ENCODE data around the gene WNT3A. TPM values are rescaled to one million over a fixed set of nuclear protein-coding genes. Genes with fewer than 3 reads are reported as not detected.

WNT3A gene
- total RNA-seq, 2 donors from 2014 or later = 0.11 to 0.46 TPM

- H3K36me3 ChIP-seq (ENCODE audit: control insufficient read depth, insufficient read depth, low read length) = no peaks in the 10 kb centered on the region
- H3K27ac Mint-ChIP-seq = no peak overlapping the region
Observed at GRCh38 chr1:228073061-228073856, 66.5 kb downstream of the WNT3A start.

GRCh38 chr1:228073857-228074545 lies 67.2 kb downstream of the WNT3A start:
- no peak overlapping the region for H3K9ac ChIP-seq (ENCODE audit: extremely low read depth, low read length, poor library complexity, severe bottlenecking)
- H3K4me1 Mint-ChIP-seq = peaks cover 6% of the 10 kb centered on the region
- H3K9me3 ChIP-seq (ENCODE audit: control insufficient read depth, low read length) = no peaks in the 10 kb centered on the region
- H3K4me3 ChIP-seq (ENCODE audit: low read length) = no peak overlapping the region
- H3K27ac ChIP-seq (ENCODE audit: low read depth, low read length) = no peak overlapping the region
- H3K27me3 ChIP-seq (ENCODE audit: control insufficient read depth, insufficient read depth, low read length, poor library complexity, severe bottlenecking) = peaks cover 35% of the 10 kb centered on the region
- H3K4me1 ChIP-seq (ENCODE audit: control insufficient read depth, insufficient read depth, low read length) = no peaks in the 10 kb centered on the region
- H3K27me3 Mint-ChIP-seq (ENCODE audit: insufficient read depth) = peaks cover 76% of the 10 kb centered on the region
- no peak overlapping the region for H3K27ac Mint-ChIP-seq
- TF ChIP-seq, protein P1, sequence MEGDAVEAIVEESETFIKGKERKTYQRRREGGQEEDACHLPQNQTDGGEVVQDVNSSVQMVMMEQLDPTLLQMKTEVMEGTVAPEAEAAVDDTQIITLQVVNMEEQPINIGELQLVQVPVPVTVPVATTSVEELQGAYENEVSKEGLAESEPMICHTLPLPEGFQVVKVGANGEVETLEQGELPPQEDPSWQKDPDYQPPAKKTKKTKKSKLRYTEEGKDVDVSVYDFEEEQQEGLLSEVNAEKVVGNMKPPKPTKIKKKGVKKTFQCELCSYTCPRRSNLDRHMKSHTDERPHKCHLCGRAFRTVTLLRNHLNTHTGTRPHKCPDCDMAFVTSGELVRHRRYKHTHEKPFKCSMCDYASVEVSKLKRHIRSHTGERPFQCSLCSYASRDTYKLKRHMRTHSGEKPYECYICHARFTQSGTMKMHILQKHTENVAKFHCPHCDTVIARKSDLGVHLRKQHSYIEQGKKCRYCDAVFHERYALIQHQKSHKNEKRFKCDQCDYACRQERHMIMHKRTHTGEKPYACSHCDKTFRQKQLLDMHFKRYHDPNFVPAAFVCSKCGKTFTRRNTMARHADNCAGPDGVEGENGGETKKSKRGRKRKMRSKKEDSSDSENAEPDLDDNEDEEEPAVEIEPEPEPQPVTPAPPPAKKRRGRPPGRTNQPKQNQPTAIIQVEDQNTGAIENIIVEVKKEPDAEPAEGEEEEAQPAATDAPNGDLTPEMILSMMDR (conservative IDR thresholded peaks at IDR 0.05) = peak; percentile 63
- no peak overlapping the region for H3K4me3 Mint-ChIP-seq
- WGBS, 2 experiments (ENCODE audit: insufficient coverage in 1 of 2, insufficient read length in 1 of 2) = 45 to 64% methylated on average over 10 to 16 of the region's 16 CpGs
- no peaks in the 10 kb centered on the region for H3K9me3 Mint-ChIP-seq
- peak; percentile 77 for DNase-seq
- no peaks in the 10 kb centered on the region for H3K36me3 Mint-ChIP-seq (ENCODE audit: low read depth)
- H3K36me3 ChIP-seq (ENCODE audit: control insufficient read depth, insufficient read depth, low read length) = no peaks in the 10 kb centered on the region

More at GRCh38 chr1:228073061-228073856, 66.5 kb downstream of the WNT3A start:
- H3K27me3 Mint-ChIP-seq (ENCODE audit: insufficient read depth) = peaks cover 72% of the 10 kb centered on the region
- H3K27me3 ChIP-seq (ENCODE audit: control insufficient read depth, insufficient read depth, low read length, poor library complexity, severe bottlenecking) = peaks cover 42% of the 10 kb centered on the region
- no peaks in the 10 kb centered on the region for H3K4me1 ChIP-seq (ENCODE audit: control insufficient read depth, insufficient read depth, low read length)
- no peak overlapping the region for H3K4me3 ChIP-seq (ENCODE audit: low read length)
- no peak overlapping the region for H3K27ac ChIP-seq (ENCODE audit: low read depth, low read length)
- no peak for DNase-seq
- H3K9me3 Mint-ChIP-seq = no peaks in the 10 kb centered on the region
- no peaks in the 10 kb centered on the region for H3K9me3 ChIP-seq (ENCODE audit: control insufficient read depth, low read length)
- TF ChIP-seq, protein P1 (conservative IDR thresholded peaks at IDR 0.05) = no peak
- 86 to 90% methylated on average over 10 to 23 of the region's 23 CpGs for WGBS, 2 experiments (ENCODE audit: insufficient coverage in 1 of 2, insufficient read length in 1 of 2)
- no peak overlapping the region for H3K9ac ChIP-seq (ENCODE audit: extremely low read depth, low read length, poor library complexity, severe bottlenecking)
- no peaks in the 10 kb centered on the region for H3K36me3 Mint-ChIP-seq (ENCODE audit: low read depth)
- H3K4me1 Mint-ChIP-seq = peaks cover 4% of the 10 kb centered on the region
- H3K4me3 Mint-ChIP-seq = no peak overlapping the region

DNA sequence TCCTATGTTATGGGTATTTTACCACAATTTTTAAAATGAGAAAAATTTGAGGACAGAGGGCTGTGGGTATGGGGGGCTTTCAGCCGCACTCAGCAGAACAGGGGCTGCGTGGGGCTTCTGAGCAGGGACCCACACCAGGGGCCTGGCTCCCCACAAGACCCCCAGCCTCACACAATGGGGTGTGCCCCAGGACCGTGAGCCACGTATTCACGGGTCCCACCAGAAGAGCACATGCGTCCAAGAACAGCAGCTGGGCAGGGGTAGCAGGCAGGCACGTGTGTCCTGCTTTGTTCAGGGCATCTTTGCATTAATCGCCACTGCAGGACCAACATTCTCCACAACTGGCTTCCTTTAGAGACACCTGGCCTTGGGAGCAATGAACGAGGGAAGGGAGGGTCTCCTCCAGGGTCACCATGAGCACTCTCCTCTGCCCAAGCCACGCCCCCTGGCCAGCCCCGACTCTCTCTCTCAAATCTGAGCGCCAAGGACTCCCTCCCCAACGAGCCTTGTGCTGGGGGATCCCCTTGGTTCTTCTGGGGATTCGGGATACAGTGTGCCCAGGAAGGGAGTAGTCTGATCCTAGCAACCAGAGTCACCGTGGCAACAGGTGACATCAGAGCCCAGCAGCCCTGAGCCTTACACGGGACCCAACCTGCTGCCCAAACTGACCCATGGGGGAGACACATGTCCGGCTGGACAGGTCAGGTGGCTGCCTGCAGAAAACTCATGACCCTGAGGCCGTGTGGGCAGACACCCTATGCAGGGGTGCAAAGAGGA lies 68.3 kb downstream of the WNT3A start:
- Mint-ChIP-seq H3K36me3 (ENCODE audit: low read depth) (no peaks in the 10 kb centered on the region), H3K27me3 (ENCODE audit: insufficient read depth) (peaks cover 77% of the 10 kb centered on the region), H3K4me1 (peaks cover 6% of the 10 kb centered on the region), H3K4me3 (no peak overlapping the region), H3K27ac (no peak overlapping the region), H3K9me3 (no peaks in the 10 kb centered on the region)
- TF ChIP-seq, protein P1 (conservative IDR thresholded peaks at IDR 0.05) = no peak
- no peak overlapping the region for H3K27ac ChIP-seq (ENCODE audit: low read depth, low read length)
- H3K9ac ChIP-seq (ENCODE audit: extremely low read depth, low read length, poor library complexity, severe bottlenecking) = no peak overlapping the region
- WGBS, 2 experiments (ENCODE audit: insufficient coverage in 1 of 2, insufficient read length in 1 of 2) = 77 to 78% methylated on average over 10 to 18 of the region's 18 CpGs
- DNase-seq = peak; percentile 24
- no peaks in the 10 kb centered on the region for H3K4me1 ChIP-seq (ENCODE audit: control insufficient read depth, insufficient read depth, low read length)
- H3K36me3 ChIP-seq (ENCODE audit: control insufficient read depth, insufficient read depth, low read length) = no peaks in the 10 kb centered on the region
- peaks cover 23% of the 10 kb centered on the region for H3K27me3 ChIP-seq (ENCODE audit: control insufficient read depth, insufficient read depth, low read length, poor library complexity, severe bottlenecking)
- H3K9me3 ChIP-seq (ENCODE audit: control insufficient read depth, low read length) = no peaks in the 10 kb centered on the region
- H3K4me3 ChIP-seq (ENCODE audit: low read length) = no peak overlapping the region
